HCEC 1CT (cell line): ENCODE results near the gene PLCH2.
"Not testable (repeated sequence)": the region's sequence is repeated elsewhere in the genome, so short reads cannot be mapped to it uniquely, and the experiment has no call there.

Experiments
- DNase-seq: peaks from one replicate; pipeline ENCODE4 v3.0.0-alpha.2; 2017

Gene PLCH2

GRCh38 chr1:2443277-2444137, 32.6 kb upstream of the PLCH2 start:
- DNase-seq: no peak

GRCh38 chr1:2444138-2444591, 31.9 kb upstream of the PLCH2 start:
- no peak for DNase-seq

- no peak for DNase-seq
Observed at GRCh38 chr1:2445162-2445822, 30.8 kb upstream of the PLCH2 start.

- DNase-seq: no peak
Observed at GRCh38 chr1:2445823-2446215, 30.3 kb upstream of the PLCH2 start.

- DNase-seq: no peak
Observed at GRCh38 chr1:2446394-2446793, 29.7 kb upstream of the PLCH2 start.

GRCh38 chr1:2446861-2447260, 29.2 kb upstream of the PLCH2 start:
- DNase-seq: no peak

- DNase-seq: no peak
Observed at GRCh38 chr1:2447276-2448097, 28.6 kb upstream of the PLCH2 start.

GRCh38 chr1:2448098-2448445, 28.0 kb upstream of the PLCH2 start:
- no peak for DNase-seq

GRCh38 chr1:2449636-2450454, 26.2 kb upstream of the PLCH2 start:
- DNase-seq: no peak

- peak; percentile 84 for DNase-seq
Observed at GRCh38 chr1:2451741-2452140, 24.3 kb upstream of the PLCH2 start.

GRCh38 chr1:2452201-2452931, 23.7 kb upstream of the PLCH2 start:
- no peak for DNase-seq

GRCh38 chr1:2452932-2453315, 23.2 kb upstream of the PLCH2 start:
- DNase-seq: no peak

- DNase-seq: no peak
Observed at GRCh38 chr1:2454227-2454626, 21.9 kb upstream of the PLCH2 start.

GRCh38 chr1:2455757-2456156, 20.3 kb upstream of the PLCH2 start:
- no peak for DNase-seq

- no peak for DNase-seq
Observed at GRCh38 chr1:2457444-2457843, 18.6 kb upstream of the PLCH2 start.

GRCh38 chr1:2458687-2459086, 17.4 kb upstream of the PLCH2 start:
- no peak for DNase-seq

GRCh38 chr1:2459102-2459753, 16.9 kb upstream of the PLCH2 start:
- DNase-seq: not testable (repeated sequence)

GRCh38 chr1:2459757-2460156, 16.3 kb upstream of the PLCH2 start:
- peak; percentile 21 for DNase-seq

- DNase-seq: no peak
Observed at GRCh38 chr1:2460203-2460602, 15.9 kb upstream of the PLCH2 start.

GRCh38 chr1:2460996-2461751, 14.9 kb upstream of the PLCH2 start:
- DNase-seq: no peak

- DNase-seq: no peak
Observed at GRCh38 chr1:2462819-2463218, 13.3 kb upstream of the PLCH2 start.
